ENCODE measurements around the gene MOK. TPM values are rescaled to one million over a fixed set of nuclear protein-coding genes. Genes with fewer than 3 reads are reported as not detected.
"Not testable (repeated sequence)": the region's sequence is repeated elsewhere in the genome, so short reads cannot be mapped to it uniquely, and the experiment has no call there.

The MOK gene, protein sequence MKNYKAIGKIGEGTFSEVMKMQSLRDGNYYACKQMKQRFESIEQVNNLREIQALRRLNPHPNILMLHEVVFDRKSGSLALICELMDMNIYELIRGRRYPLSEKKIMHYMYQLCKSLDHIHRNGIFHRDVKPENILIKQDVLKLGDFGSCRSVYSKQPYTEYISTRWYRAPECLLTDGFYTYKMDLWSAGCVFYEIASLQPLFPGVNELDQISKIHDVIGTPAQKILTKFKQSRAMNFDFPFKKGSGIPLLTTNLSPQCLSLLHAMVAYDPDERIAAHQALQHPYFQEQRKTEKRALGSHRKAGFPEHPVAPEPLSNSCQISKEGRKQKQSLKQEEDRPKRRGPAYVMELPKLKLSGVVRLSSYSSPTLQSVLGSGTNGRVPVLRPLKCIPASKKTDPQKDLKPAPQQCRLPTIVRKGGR
- 4.8 and 6.8 TPM in 2 replicates for total RNA-seq

DNA sequence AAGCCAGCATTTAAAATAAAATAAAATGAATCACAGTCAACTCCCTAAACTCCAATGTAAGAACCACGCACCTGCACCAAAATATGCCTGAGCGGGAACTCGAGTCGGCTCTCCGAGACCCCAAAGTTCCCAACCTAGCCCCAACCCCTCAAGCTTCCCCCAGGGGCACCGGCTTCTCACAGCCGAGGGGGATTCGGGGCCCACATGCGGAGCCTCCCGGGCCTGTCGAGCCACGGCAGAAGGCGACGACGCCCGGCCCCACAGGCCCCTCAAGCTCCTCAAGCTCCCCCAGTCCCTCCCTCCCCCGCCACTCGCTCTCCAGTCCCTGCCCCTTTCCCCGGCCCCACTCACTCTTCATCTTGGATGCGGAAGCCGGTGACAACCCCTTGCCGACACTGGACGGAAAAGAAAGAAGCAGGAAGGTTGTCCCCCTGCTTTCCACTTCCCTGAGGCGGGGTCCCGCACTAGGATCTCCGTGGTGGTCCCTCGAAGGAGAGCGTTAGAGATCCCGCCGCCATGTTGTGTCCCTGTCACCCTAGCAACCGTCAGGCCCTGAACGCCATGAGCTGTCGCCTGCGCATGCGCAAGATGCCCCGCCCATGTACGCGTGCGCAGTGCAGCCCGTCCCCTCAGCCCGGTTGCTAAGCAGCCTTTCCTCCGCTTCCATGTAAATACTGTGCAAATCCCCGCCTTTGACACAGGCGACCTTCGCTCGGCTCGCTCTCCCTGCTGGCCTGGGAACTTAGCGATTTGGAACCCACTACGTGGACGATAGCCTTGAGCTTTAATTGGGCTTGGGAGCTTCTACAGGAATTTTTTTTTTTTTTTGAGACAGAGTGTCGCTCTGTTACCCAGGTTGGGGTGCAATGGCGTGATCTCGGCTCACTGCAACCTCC lies at the start of gene MOK:
MOK (minus strand) TSS at position 554 of the 896 bp plus-strand sequence; CDS start at position 358, 196 bp downstream.
- Mint-ChIP-seq H3K9me3 (no peaks in the 10 kb centered on the region), H3K27ac (peak within 1 kb of the TSS; percentile 92), H3K4me3 (ENCODE audit: low read depth) (peak within 1 kb of the TSS; percentile 92), H3K27me3 (ENCODE audit: low read depth) (peaks cover 16% of the 10 kb centered on the region), H3K36me3 (ENCODE audit: low read depth) (no peaks in the 10 kb centered on the region), H3K4me1 (ENCODE audit: low read depth) (peaks cover 11% of the 10 kb centered on the region)
- intact Hi-C loops (cut with micrococcal nuclease), result loop anchor here (1.0 kb wide), 3 partner anchors 9 to 166 kb away; partner anchors contain the start of genes WDR20 and ZNF839
- DNase-seq (ENCODE audit: low spot score), result peak; percentile 98

DNA sequence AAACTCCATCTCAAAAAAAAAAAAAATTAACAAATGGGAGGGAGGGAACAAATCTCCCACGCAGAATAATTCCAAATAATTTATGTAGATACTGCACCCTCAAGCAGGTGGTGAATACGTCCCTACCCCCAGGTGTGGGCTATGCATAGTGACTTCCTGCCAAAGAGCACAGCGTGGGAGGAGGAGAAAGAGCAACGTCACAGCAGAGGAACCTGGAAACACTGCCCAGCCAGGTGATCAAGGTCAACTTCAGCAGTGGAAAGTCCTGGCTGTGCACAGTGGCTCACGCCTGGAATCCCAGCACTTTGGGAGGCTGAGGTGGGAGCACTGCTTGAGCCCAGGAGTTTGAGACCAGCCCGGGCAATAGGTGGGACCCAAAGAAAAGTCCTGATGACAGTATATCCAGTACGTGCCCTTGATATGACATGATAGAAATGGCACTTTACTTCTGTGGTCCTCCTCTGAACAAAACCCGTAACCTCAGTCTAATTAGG lies 48.2 kb upstream of the MOK start:
- Mint-ChIP-seq H3K36me3 (ENCODE audit: low read depth) (peaks cover 61% of the 10 kb centered on the region), H3K27ac (no peak overlapping the region), H3K27me3 (ENCODE audit: low read depth) (no peaks in the 10 kb centered on the region), H3K9me3 (no peaks in the 10 kb centered on the region), H3K4me3 (ENCODE audit: low read depth) (no peak overlapping the region), H3K4me1 (ENCODE audit: low read depth) (no peaks in the 10 kb centered on the region)
- DNase-seq (ENCODE audit: low spot score), result no peak
- intact Hi-C loops (cut with micrococcal nuclease), result no loop called here

DNA sequence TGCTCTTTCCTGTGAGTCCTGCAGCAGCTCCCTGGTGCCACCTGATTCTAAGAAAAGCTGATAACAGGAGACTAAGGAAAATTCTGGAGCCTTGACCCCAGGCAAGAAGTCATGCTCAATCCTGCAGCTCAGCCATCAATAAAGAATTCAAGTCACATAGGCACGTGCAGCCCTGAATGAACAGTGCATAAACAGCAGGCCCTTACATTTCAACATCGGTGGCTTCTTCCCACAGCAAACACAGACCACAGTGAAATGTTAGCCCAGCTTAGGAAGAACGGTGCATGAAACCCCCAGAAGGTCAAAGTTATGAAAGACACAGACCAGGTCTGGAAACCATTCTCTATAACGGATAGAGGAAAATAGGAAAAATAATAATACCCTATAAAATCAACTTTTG lies 47.2 kb upstream of the MOK start:
- H3K4me1 Mint-ChIP-seq (ENCODE audit: low read depth), result no peaks in the 10 kb centered on the region

DNA sequence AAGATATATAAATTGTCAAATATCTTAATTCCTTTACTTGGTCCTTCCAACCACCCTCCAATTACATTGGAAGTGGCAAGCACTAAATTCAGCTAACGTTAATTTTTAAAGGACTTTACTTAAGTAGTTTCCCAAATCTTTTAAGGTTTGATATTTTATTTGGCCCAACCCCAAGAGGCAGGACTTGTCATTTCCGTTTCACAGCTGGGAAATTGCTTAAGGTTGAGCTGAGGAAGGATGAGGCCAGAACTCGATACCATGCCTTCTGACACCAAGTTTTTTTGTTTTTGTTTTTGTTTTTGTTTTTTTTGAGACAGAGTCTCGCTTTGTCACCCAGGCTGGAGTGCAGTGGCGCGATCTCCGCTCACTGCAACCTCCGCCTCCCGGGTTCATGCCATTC lies 46.6 kb upstream of the MOK start:
- H3K9me3 Mint-ChIP-seq; DNase-seq (ENCODE audit: low spot score); H3K27ac Mint-ChIP-seq; intact Hi-C loops (cut with micrococcal nuclease); H3K4me3 Mint-ChIP-seq (ENCODE audit: low read depth); H3K4me1 Mint-ChIP-seq (ENCODE audit: low read depth); H3K27me3 Mint-ChIP-seq (ENCODE audit: low read depth): not testable (repeated sequence)
- H3K36me3 Mint-ChIP-seq (ENCODE audit: low read depth), result peaks cover 55% of the 10 kb centered on the region

More for the DNA sequence above, 47.2 kb upstream of the MOK start:
- Mint-ChIP-seq H3K27me3 (ENCODE audit: low read depth) (no peaks in the 10 kb centered on the region), H3K4me3 (ENCODE audit: low read depth) (no peak overlapping the region), H3K9me3 (no peaks in the 10 kb centered on the region), H3K27ac (no peak overlapping the region), H3K36me3 (ENCODE audit: low read depth) (peaks cover 59% of the 10 kb centered on the region)
- DNase-seq (ENCODE audit: low spot score), result no peak
- intact Hi-C loops (cut with micrococcal nuclease), result no loop called here

DNA sequence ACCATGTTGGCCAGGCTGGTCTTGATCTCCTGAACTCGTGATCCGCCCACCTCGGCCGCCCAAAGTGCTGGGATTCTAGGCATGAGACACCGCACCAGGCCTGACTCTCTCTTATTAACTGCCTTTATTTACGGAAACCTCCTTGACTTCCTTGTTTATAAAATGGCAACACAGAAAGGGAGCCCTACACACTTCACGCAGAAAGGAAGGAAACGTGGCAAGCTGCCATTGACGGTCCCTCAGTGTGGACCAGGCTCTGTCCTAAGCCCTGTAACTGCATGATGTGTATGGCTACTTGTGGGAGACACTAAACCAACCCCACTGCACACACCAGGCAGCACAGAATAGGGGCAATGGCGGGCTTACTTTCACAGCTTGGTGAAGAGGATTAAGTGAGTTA lies 46.1 kb upstream of the MOK start:
- no peaks in the 10 kb centered on the region for H3K4me1 Mint-ChIP-seq (ENCODE audit: low read depth)
- H3K27me3 Mint-ChIP-seq (ENCODE audit: low read depth), result no peaks in the 10 kb centered on the region
- intact Hi-C loops (cut with micrococcal nuclease), result no loop called here
- no peak overlapping the region for H3K27ac Mint-ChIP-seq
- H3K36me3 Mint-ChIP-seq (ENCODE audit: low read depth), result peaks cover 55% of the 10 kb centered on the region
- H3K9me3 Mint-ChIP-seq, result no peaks in the 10 kb centered on the region
- no peak for DNase-seq (ENCODE audit: low spot score)
- no peak overlapping the region for H3K4me3 Mint-ChIP-seq (ENCODE audit: low read depth)

DNA sequence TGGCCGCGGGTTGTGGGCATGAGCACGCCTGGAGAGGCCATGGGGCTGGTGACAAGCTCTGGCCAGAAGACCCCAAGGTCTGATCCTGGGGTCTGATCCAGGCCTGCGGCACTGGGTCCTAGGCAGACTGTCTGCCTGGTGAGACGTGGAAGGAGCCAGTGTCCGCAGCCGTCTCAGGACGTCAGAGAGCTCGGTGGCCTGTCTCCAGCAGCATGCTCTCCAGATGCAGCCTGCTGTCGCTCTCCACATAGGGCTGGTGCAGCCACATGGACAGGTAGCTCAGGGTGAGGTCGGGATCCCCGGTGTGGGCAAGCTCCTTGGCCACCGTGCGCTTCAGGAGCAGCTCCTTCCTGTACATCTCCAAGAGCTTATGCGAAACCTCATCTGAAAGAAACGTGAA lies 43.4 kb upstream of the MOK start:
- H3K36me3 Mint-ChIP-seq (ENCODE audit: low read depth), result peaks cover 49% of the 10 kb centered on the region
- no peaks in the 10 kb centered on the region for H3K27me3 Mint-ChIP-seq (ENCODE audit: low read depth)
- H3K4me3 Mint-ChIP-seq (ENCODE audit: low read depth), result no peak overlapping the region
- H3K4me1 Mint-ChIP-seq (ENCODE audit: low read depth), result no peaks in the 10 kb centered on the region
- H3K9me3 Mint-ChIP-seq, result no peaks in the 10 kb centered on the region
- intact Hi-C loops (cut with micrococcal nuclease), result no loop called here
- DNase-seq (ENCODE audit: low spot score), result no peak
- H3K27ac Mint-ChIP-seq, result no peak overlapping the region

DNA sequence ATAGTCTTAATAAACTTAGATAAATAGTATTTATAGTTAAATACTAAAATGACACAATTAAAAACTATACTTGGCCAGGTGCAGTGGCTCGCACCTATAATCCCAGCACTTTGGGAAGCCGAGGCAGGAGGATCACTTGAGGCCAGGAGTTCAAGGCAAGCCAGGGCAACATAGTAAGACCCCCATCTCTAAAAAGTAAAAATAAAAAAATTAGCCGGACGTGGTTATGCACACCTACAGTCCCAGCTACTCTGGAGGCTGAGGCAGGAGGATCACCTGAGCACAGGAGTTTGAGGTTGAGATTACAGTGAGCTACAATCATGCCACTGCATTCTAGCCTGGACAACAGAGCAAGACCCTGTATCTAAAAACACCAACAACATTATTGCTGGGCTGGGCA lies 41.7 kb upstream of the MOK start:
- no peak for DNase-seq (ENCODE audit: low spot score)
- no peaks in the 10 kb centered on the region for H3K27me3 Mint-ChIP-seq (ENCODE audit: low read depth)
- peaks cover 49% of the 10 kb centered on the region for H3K36me3 Mint-ChIP-seq (ENCODE audit: low read depth)
- intact Hi-C loops (cut with micrococcal nuclease), result no loop called here
- H3K4me3 Mint-ChIP-seq (ENCODE audit: low read depth), result no peak overlapping the region
- H3K27ac Mint-ChIP-seq, result no peak overlapping the region
- H3K4me1 Mint-ChIP-seq (ENCODE audit: low read depth), result no peaks in the 10 kb centered on the region
- H3K9me3 Mint-ChIP-seq, result no peaks in the 10 kb centered on the region

DNA sequence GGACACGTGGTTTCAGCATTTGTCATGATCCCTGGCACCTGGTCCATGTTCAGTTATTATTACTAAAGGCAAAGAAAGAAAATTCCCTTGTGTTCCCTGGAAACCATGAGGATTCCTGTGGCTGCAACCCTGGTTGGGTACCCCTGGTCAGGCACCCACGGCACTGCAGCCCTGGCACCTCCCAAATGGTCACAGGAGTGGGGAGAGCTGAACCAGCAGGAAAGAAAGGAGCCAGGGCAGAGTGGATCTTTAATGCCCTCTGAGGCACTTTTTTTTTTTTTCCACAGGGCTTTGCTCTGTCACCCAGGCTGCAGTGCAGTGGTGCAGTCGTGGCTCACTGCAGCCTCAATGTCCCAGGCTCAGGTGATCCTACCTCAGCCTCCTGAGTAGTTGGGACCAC lies 40.3 kb upstream of the MOK start:
- no peak overlapping the region for H3K27ac Mint-ChIP-seq
- peaks cover 54% of the 10 kb centered on the region for H3K36me3 Mint-ChIP-seq (ENCODE audit: low read depth)
- H3K27me3 Mint-ChIP-seq (ENCODE audit: low read depth), result no peaks in the 10 kb centered on the region
- intact Hi-C loops (cut with micrococcal nuclease), result no loop called here
- H3K4me3 Mint-ChIP-seq (ENCODE audit: low read depth), result no peak overlapping the region
- no peaks in the 10 kb centered on the region for H3K9me3 Mint-ChIP-seq
- no peaks in the 10 kb centered on the region for H3K4me1 Mint-ChIP-seq (ENCODE audit: low read depth)
- DNase-seq (ENCODE audit: low spot score), result no peak

DNA sequence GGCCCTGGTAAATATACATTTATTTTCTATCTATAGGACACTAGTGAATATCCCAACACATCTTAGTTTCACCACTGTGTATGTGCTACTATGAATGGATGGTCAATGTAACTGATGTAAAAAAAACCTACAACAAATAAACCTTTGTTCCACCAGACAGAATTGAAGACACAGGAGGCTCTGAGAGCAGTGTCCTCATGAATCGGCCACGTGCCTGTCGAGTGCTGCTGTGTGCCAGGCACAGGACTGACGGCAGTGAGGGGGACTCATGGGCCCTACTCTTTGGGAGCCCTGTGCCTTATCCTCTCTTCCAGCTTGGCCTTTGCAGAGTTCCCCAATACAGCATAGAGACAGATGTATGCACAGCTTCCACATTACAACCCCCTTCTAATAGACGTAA lies 39.5 kb upstream of the MOK start:
- Mint-ChIP-seq H3K9me3 (no peaks in the 10 kb centered on the region), H3K36me3 (ENCODE audit: low read depth) (peaks cover 47% of the 10 kb centered on the region), H3K27ac (no peak overlapping the region), H3K4me3 (ENCODE audit: low read depth) (no peak overlapping the region), H3K4me1 (ENCODE audit: low read depth) (no peaks in the 10 kb centered on the region), H3K27me3 (ENCODE audit: low read depth) (no peaks in the 10 kb centered on the region)
- intact Hi-C loops (cut with micrococcal nuclease), result no loop called here
- no peak for DNase-seq (ENCODE audit: low spot score)

DNA sequence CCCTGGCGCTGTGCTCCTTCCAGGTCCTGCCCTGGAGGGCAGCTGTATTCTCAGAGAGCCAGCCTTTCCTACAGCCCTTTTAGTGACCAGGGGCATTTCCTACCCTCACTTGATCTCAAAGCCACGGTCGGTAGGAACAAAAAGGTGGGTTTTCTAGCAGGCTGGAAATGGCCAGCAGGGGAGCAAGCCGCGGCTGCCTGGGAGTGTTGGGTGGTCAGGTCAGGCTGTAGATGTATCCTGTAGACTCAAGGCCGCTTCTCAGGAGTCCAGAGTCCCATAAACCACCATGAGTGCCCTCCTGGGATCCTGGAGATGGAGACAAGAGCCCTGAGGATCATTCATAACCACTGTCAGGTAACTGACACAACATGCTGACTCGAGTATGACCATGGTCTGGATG lies 39.1 kb upstream of the MOK start:
- Mint-ChIP-seq H3K4me3 (ENCODE audit: low read depth) (no peak overlapping the region), H3K9me3 (no peaks in the 10 kb centered on the region), H3K27ac (no peak overlapping the region), H3K36me3 (ENCODE audit: low read depth) (peaks cover 47% of the 10 kb centered on the region), H3K27me3 (ENCODE audit: low read depth) (no peaks in the 10 kb centered on the region), H3K4me1 (ENCODE audit: low read depth) (no peaks in the 10 kb centered on the region)
- DNase-seq (ENCODE audit: low spot score), result no peak
- intact Hi-C loops (cut with micrococcal nuclease), result no loop called here

DNA sequence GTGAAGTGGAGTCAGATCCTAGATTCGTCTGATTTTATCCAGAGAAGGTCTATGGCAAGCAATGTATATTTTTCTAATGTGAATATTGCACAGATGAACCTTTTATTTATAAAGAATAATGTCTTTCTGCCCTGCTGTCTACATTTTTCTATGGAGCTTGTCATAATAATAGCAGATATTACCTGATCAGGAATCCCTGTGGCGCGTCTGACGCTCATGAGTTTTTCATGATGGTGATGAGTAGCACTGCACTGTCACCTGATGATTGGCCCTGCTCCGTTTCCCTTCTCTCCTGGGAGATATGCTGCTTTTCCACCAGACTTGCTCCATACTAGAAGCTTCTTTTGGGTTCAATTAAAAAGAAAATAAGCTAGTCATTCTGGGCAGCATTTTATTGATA lies 37.3 kb upstream of the MOK start:
- intact Hi-C loops (cut with micrococcal nuclease), result no loop called here
- H3K27ac Mint-ChIP-seq, result no peak overlapping the region
- no peak for DNase-seq (ENCODE audit: low spot score)
- no peak overlapping the region for H3K4me3 Mint-ChIP-seq (ENCODE audit: low read depth)
- peaks cover 46% of the 10 kb centered on the region for H3K36me3 Mint-ChIP-seq (ENCODE audit: low read depth)
- no peaks in the 10 kb centered on the region for H3K27me3 Mint-ChIP-seq (ENCODE audit: low read depth)
- no peaks in the 10 kb centered on the region for H3K9me3 Mint-ChIP-seq
- H3K4me1 Mint-ChIP-seq (ENCODE audit: low read depth), result no peaks in the 10 kb centered on the region

DNA sequence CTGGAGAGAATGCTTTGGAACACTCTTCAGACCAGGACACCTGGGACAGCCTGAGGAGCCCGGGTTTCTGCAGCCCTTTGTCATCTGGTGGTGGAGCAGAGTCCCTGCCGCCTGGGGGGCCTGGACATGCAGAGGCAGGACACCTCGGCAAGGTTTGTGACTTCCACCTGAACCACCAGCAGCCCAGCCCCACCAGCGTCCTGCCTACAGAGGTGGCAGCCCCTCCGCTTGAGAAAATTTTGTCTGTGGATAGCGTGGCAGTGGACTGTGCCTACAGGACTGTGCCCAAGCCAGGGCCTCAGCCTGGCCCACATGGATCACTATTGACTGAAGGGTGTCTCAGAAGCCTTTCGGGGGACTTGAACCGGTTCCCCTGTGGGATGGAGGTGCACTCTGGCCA lies 36.6 kb upstream of the MOK start:
- intact Hi-C loops (cut with micrococcal nuclease), result no loop called here
- Mint-ChIP-seq H3K4me3 (ENCODE audit: low read depth) (no peak overlapping the region), H3K9me3 (no peaks in the 10 kb centered on the region), H3K36me3 (ENCODE audit: low read depth) (peaks cover 51% of the 10 kb centered on the region), H3K27ac (peak overlapping the region; percentile 63), H3K27me3 (ENCODE audit: low read depth) (no peaks in the 10 kb centered on the region), H3K4me1 (ENCODE audit: low read depth) (no peaks in the 10 kb centered on the region)
- DNase-seq (ENCODE audit: low spot score), result no peak

DNA sequence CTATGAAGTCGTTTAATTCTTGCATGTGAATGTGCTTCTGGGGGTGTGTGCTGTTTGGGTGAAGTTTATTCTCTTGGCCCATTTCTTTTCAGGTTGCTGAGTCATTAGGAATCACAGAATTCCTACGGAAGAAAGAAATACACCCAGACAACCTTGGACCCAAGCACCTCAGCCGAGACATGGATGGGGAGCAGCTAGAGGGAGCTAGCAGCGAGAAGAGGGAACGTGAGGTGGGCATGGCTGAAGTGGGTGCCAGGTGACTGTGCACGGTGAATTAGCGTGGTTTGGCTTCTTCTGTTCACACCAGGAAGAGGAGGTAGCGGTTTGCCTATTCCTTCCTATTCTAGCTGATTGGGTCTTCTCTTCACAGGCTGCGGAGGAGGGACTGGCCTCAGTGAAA lies 33.8 kb upstream of the MOK start:
- no peaks in the 10 kb centered on the region for H3K9me3 Mint-ChIP-seq
- H3K4me3 Mint-ChIP-seq (ENCODE audit: low read depth), result no peak overlapping the region
- H3K36me3 Mint-ChIP-seq (ENCODE audit: low read depth), result peaks cover 46% of the 10 kb centered on the region
- peak overlapping the region; percentile 11 for H3K27ac Mint-ChIP-seq
- no peaks in the 10 kb centered on the region for H3K27me3 Mint-ChIP-seq (ENCODE audit: low read depth)
- H3K4me1 Mint-ChIP-seq (ENCODE audit: low read depth), result no peaks in the 10 kb centered on the region
- no peak for DNase-seq (ENCODE audit: low spot score)
- intact Hi-C loops (cut with micrococcal nuclease), result no loop called here

Data from activated T-helper 2 cell treated with anti-CD3 and anti-CD28 coated beads, Interferon-gamma antibody, Interleukin-2, Interleukin-4, amounts not matched to agents 10 μg/mL and 5 μg/mL and 100 μg/mL, durations not matched to agents 14 hours and 24 hours and 36 hours (primary cell).